ENCODE measurements around the gene DTD2.

Gene DTD2

DNA sequence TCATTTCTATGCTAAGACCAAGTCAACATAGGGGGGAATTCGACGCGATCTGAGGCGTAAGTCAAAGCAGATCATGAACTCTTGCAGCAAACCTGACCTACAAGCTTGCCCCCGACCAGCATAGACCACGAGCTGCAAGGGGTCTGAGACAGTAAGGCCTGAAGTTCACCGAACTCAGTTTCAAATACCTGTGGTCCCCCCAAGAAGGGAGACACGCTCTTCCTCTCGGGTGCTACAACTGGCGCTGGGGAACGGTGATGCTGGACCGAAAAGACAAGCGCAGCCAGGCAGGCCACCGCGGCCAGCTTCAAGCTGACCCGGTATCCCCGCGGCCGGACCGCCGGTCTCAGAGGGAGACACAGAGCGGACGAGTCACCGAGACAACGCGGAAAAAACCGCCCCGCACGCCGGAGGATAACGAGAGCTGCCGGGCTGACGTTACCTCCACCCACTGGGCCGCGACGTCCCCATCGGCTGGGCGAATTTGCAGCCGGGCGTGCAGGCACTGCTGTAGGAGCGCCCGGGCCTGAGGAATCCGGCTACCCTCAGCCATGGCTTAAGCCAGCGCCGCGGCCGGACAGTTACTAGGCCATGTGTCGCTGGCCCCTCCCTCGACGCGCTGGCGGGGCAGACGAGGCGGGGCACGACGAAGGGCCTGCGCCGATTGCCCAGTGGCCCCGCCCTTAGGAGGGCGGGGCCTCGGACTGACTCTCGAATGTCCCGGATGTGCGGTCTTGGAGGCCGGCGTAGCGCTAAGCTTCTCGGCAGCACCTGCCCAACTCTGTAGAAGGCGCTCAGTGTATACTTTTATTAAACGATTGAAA is at the start of gene DTD2:
TSS of gene DTD2 (minus strand) at position 666 of the 824 bp plus-strand sequence. CDS start at position 553, 113 bp downstream.
- peak; percentile 94 for DNase-seq (ENCODE audit: extremely low read depth, insufficient read length)
- no peaks in the 10 kb centered on the region for H3K27me3 ChIP-seq (replicated peaks; ENCODE audit: control insufficient read depth, insufficient read depth, low read length)
- TF ChIP-seq, protein P1, sequence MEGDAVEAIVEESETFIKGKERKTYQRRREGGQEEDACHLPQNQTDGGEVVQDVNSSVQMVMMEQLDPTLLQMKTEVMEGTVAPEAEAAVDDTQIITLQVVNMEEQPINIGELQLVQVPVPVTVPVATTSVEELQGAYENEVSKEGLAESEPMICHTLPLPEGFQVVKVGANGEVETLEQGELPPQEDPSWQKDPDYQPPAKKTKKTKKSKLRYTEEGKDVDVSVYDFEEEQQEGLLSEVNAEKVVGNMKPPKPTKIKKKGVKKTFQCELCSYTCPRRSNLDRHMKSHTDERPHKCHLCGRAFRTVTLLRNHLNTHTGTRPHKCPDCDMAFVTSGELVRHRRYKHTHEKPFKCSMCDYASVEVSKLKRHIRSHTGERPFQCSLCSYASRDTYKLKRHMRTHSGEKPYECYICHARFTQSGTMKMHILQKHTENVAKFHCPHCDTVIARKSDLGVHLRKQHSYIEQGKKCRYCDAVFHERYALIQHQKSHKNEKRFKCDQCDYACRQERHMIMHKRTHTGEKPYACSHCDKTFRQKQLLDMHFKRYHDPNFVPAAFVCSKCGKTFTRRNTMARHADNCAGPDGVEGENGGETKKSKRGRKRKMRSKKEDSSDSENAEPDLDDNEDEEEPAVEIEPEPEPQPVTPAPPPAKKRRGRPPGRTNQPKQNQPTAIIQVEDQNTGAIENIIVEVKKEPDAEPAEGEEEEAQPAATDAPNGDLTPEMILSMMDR (IDR thresholded peaks at IDR 0.05; ENCODE audit: insufficient read depth, low read length, poor library complexity, severe bottlenecking), result no peak

DNA sequence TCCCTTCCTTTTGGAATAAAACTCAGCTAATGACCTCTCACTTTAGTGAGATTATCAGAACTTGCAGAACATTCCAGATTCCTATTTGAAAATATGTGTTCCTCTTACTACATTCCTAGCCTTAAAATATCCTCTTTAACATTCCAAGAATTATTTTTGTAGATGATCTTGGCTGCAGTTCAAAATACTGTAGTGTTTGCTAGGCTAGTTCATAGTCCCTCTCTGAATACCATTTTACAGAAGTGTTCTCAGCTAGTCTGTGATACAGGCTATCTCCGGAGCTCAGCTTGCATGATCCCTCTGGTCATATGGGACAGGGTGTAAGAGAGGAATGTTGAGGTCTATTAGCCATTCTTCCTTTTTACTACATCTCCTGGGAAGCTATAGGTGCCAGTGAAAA is 48.1 kb upstream of the DTD2 start:
- Histone ChIP-seq H3K36me3 (ENCODE audit: control insufficient read depth, insufficient read depth, low read length) (no peaks in the 10 kb centered on the region), H3K4me3 (replicated peaks; ENCODE audit: low read depth, low read length) (no peak overlapping the region), H3K27me3 (replicated peaks; ENCODE audit: control insufficient read depth, insufficient read depth, low read length) (no peaks in the 10 kb centered on the region)
- DNase-seq (ENCODE audit: extremely low read depth, insufficient read length), result no peak
- TF ChIP-seq, protein P1 (IDR thresholded peaks at IDR 0.05; ENCODE audit: insufficient read depth, low read length, poor library complexity, severe bottlenecking), result no peak

More for the DNA sequence above, at the start of gene DTD2:
- H3K4me3 ChIP-seq (replicated peaks; ENCODE audit: low read depth, low read length), result peak within 1 kb of the TSS; percentile 85
- no peaks in the 10 kb centered on the region for H3K36me3 ChIP-seq (ENCODE audit: control insufficient read depth, insufficient read depth, low read length)

DNA sequence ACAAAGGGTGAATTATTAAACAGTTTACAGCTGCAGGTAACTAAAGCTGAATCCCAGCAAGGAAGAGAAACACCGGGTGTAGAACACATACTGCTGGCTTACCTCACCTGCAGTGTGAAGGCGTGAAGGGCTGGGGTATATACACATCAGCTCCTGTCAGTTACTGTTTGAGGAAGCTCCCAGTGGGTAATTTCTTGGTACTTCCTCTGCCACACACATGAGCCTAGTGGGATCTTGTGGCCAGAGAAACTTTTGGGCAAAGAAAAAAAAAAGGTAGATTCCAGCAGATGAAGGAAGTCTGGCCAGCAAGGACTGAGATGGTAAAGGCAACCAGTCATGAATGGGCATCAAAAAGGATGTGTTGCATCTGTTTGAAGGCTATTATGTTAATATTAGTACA is 44.6 kb upstream of the DTD2 start:
- H3K4me3 ChIP-seq (replicated peaks; ENCODE audit: low read depth, low read length), result no peak overlapping the region
- TF ChIP-seq, protein P1 (IDR thresholded peaks at IDR 0.05; ENCODE audit: insufficient read depth, low read length, poor library complexity, severe bottlenecking), result no peak
- H3K36me3 ChIP-seq (ENCODE audit: control insufficient read depth, insufficient read depth, low read length), result no peaks in the 10 kb centered on the region
- no peaks in the 10 kb centered on the region for H3K27me3 ChIP-seq (replicated peaks; ENCODE audit: control insufficient read depth, insufficient read depth, low read length)
- no peak for DNase-seq (ENCODE audit: extremely low read depth, insufficient read length)

DNA sequence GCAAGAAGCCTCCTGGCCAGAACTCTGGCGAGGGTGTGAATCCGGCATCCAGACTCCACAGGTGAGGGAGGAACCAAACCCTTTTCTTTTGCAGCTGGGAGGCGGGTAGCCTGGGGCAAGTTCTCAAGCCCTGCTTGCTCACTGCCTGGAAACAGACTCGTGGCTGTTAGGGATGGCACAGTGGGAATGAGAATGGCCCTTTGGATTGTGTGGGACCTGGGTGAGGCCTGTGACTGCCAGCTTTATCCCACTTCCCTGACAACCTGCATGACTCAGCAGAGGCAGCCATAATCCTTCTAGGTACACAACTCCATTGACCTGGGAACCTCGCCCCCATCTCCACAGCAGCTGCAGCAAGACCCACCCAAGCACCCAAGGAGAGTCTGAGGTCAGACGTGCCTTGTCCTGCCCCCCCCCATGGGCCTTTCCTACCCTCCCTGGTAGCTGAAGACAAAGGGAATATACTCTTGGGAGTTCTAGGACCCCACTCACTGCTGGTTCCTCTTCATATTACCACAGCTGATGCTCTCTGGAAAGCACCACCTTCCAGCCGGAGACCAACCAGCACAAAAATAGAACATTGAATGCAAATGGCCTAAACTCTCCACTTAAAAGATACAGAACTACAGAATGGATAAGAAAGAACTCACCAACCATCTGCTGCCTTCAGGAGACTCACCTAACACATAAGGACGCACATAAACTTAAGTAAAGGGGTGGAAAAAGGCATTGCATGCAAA is 35.6 kb upstream of the DTD2 start:
- H3K36me3 ChIP-seq (ENCODE audit: control insufficient read depth, insufficient read depth, low read length), result no peaks in the 10 kb centered on the region
- no peak overlapping the region for H3K4me3 ChIP-seq (replicated peaks; ENCODE audit: low read depth, low read length)
- TF ChIP-seq, protein P1 (IDR thresholded peaks at IDR 0.05; ENCODE audit: insufficient read depth, low read length, poor library complexity, severe bottlenecking), result no peak
- H3K27me3 ChIP-seq (replicated peaks; ENCODE audit: control insufficient read depth, insufficient read depth, low read length), result no peaks in the 10 kb centered on the region
- no peak for DNase-seq (ENCODE audit: extremely low read depth, insufficient read length)

DNA sequence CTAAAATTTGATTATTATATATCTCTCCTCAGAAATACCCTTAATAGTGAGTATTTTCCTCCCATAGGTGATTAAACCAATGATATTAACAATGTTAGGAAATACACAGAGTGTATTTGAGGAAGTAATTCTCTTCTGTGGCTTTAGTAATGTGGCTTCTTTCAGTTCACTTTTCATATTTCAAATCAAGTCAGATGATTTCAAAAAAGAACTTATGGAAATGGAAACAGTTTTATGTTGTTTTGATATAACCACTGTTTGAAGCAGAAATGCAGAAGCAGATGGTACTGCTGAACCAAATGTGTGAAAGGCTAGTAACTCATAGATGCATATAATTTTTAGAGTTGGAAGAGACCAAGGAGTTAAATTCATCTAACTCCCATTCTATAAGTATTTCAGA is 32.4 kb upstream of the DTD2 start:
- Histone ChIP-seq H3K4me3 (replicated peaks; ENCODE audit: low read depth, low read length) (no peak overlapping the region), H3K36me3 (ENCODE audit: control insufficient read depth, insufficient read depth, low read length) (no peaks in the 10 kb centered on the region), H3K27me3 (replicated peaks; ENCODE audit: control insufficient read depth, insufficient read depth, low read length) (no peaks in the 10 kb centered on the region)
- DNase-seq (ENCODE audit: extremely low read depth, insufficient read length), result no peak
- TF ChIP-seq, protein P1 (IDR thresholded peaks at IDR 0.05; ENCODE audit: insufficient read depth, low read length, poor library complexity, severe bottlenecking), result no peak
